ENCODE measurements around the gene SPATA20.

- TF ChIP-seq CTCF (IDR thresholded peaks at IDR 0.05) (no peak), POLR2A (IDR thresholded peaks at IDR 0.05) (no peak), EP300 (IDR thresholded peaks at IDR 0.05) (no peak)
Measured at GRCh38 chr17:50557630-50558029, 10.7 kb downstream of the SPATA20 start.

All from ovary (tissue), 3 donors.